ENCODE data around the gene MCTP1. TPM values are rescaled to one million over a fixed set of nuclear protein-coding genes. Genes with fewer than 3 reads are reported as not detected.

MCTP1 gene
- total RNA-seq, 2 donors from 2014 or later: 5.1 to 10.0 TPM

GRCh38 chr5:95111141-95111540 is 173.8 kb downstream of the MCTP1 start:
- no peak for DNase-seq (ENCODE audit: low spot score)
- Histone ChIP-seq H3K27me3 (no peaks in the 10 kb centered on the region), H3K9me3 (peaks cover 0 to 7% of the 10 kb centered on the region in 2 donors), H3K36me3 (no peaks in the 10 kb centered on the region), H3K4me3 (no peak overlapping the region), H3K27ac (no peak overlapping the region), H3K4me1 (no peaks in the 10 kb centered on the region)
- no peak for TF ChIP-seq CTCF (IDR thresholded peaks at IDR 0.05)

- Histone ChIP-seq H3K27me3 (no peaks in the 10 kb centered on the region), H3K27ac (no peak overlapping the region), H3K4me1 (no peaks in the 10 kb centered on the region), H3K9me3 (no peaks in the 10 kb centered on the region), H3K36me3 (no peaks in the 10 kb centered on the region), H3K4me3 (no peak overlapping the region)
- DNase-seq (ENCODE audit: low spot score): no peak
- no peak for TF ChIP-seq CTCF (IDR thresholded peaks at IDR 0.05)
Measured at GRCh38 chr5:95110118-95110517, 174.8 kb downstream of the MCTP1 start.

- Histone ChIP-seq H3K9me3 (no peaks in the 10 kb centered on the region), H3K36me3 (no peaks in the 10 kb centered on the region), H3K27me3 (no peaks in the 10 kb centered on the region), H3K4me1 (no peaks in the 10 kb centered on the region), H3K4me3 (no peak overlapping the region), H3K27ac (no peak overlapping the region)
- no peak for TF ChIP-seq CTCF (IDR thresholded peaks at IDR 0.05)
- no peak for DNase-seq (ENCODE audit: low spot score)
Measured at GRCh38 chr5:95107138-95107537, 177.8 kb downstream of the MCTP1 start.

- Histone ChIP-seq H3K4me3 (no peak overlapping the region), H3K36me3 (no peaks in the 10 kb centered on the region), H3K27me3 (no peaks in the 10 kb centered on the region), H3K27ac (no peak overlapping the region), H3K4me1 (no peaks in the 10 kb centered on the region), H3K9me3 (no peaks in the 10 kb centered on the region)
- no peak for TF ChIP-seq CTCF (IDR thresholded peaks at IDR 0.05)
- no peak for DNase-seq (ENCODE audit: low spot score)
Measured at GRCh38 chr5:95105638-95106037, 179.3 kb downstream of the MCTP1 start.

GRCh38 chr5:95102687-95103086 is 182.2 kb downstream of the MCTP1 start:
- no peaks in the 10 kb centered on the region for H3K27me3 ChIP-seq
- no peak for TF ChIP-seq CTCF (IDR thresholded peaks at IDR 0.05)
- no peak for DNase-seq (ENCODE audit: low spot score)
- H3K27ac ChIP-seq: no peak overlapping the region
- no peaks in the 10 kb centered on the region for H3K36me3 ChIP-seq
- H3K9me3 ChIP-seq: no peaks in the 10 kb centered on the region
- no peaks in the 10 kb centered on the region for H3K4me1 ChIP-seq
- no peak overlapping the region for H3K4me3 ChIP-seq

GRCh38 chr5:95102080-95102479 is 182.8 kb downstream of the MCTP1 start:
- DNase-seq (ENCODE audit: low spot score): no peak
- no peaks in the 10 kb centered on the region for H3K36me3 ChIP-seq
- H3K4me1 ChIP-seq: no peaks in the 10 kb centered on the region
- no peak overlapping the region for H3K4me3 ChIP-seq
- H3K27me3 ChIP-seq: no peaks in the 10 kb centered on the region
- no peak overlapping the region for H3K27ac ChIP-seq
- no peak for TF ChIP-seq CTCF (IDR thresholded peaks at IDR 0.05)
- H3K9me3 ChIP-seq: no peaks in the 10 kb centered on the region

Data from right atrium auricular region (tissue), 2 donors.